SK-MEL-5 (cell line): ENCODE data around the gene PPP3CA. TPM values are rescaled to one million over a fixed set of nuclear protein-coding genes. Genes with fewer than 3 reads are reported as not detected.
"Not testable (repeated sequence)": the region's sequence is repeated elsewhere in the genome, so short reads cannot be mapped to it uniquely, and the experiment has no call there.

ENCODE experiments used
- DNase-seq: peaks from one replicate; pipeline ENCODE4 v3.0.0-alpha.2; 2016; ENCODE audit warnings: low read depth, low spot score
- in situ Hi-C: cut with HindIII; loops from 2 replicates; pipeline ENCODE4 v1.10.0; 2016; ENCODE audit warnings: low sequenced_read_pairs, high pct_unique_total_duplicates, low pct_unique_long_range_greater_than_20kb
- small RNA-seq, 2 experiments: library from RNA; depleted of rRNA; stranded (forward); fragments of <200 nt; gene quantifications; one replicate each; pipeline ENCODE3, GENCODE V24; 2014
- total RNA-seq: library from RNA; depleted of rRNA; stranded (reverse); fragments of >200 nt; shearing (Covaris generic); gene quantifications from 2 replicates; pipeline ENCODE4 v1.2.3, GENCODE V29; 2014

The PPP3CA gene
- total RNA-seq, 1 experiment from 2014 or later = 9.7 TPM

DNA sequence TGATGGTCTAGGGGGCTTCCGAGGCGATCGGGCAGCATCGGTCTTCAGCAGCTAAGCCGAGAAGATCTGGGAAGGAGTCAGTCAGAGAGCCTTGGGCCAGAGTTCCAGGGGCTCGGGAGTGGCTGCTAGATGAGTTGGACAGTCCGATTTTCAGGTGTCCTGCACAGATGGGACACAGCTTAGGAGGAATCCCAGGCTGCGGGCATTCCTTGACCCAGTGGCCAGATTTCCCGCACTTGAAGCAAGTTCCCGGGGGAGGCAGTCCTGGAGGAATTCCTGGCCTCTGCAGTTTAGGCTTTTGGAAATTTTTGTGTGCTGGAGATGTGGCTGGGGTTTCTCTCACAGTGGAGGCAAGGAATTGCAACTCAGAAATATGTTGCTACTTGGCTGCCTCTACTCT, 352.3 kb downstream of the PPP3CA start:
- DNase-seq, in situ Hi-C loops: not testable (repeated sequence)

- in situ Hi-C loops = not testable (repeated sequence)
Observed at GRCh38 chr4:100991332-100992069, 355.8 kb downstream of the PPP3CA start.

DNA sequence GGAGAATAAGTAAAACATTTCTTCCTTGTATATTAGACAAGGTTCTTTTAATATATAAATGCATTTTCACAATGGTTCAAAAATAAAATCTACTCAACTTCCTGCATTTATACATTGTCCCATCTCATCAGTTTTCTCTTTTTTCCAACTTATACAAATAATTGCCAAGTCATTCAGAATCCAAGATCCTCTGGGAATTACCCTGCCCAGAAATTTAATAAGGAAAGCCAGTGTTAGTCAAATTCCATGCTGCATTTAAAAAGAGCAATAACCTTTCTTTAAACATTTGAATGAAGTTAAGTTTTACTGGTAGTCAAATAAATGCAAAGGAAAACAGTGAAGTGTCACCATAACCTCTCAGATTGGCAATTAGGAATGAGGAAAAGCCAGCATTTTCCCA, 357.9 kb downstream of the PPP3CA start:
- in situ Hi-C loops = no loop called here
- no peak for DNase-seq

More at GRCh38 chr4:100991332-100992069, 355.8 kb downstream of the PPP3CA start:
- DNase-seq = not testable (repeated sequence)

DNA sequence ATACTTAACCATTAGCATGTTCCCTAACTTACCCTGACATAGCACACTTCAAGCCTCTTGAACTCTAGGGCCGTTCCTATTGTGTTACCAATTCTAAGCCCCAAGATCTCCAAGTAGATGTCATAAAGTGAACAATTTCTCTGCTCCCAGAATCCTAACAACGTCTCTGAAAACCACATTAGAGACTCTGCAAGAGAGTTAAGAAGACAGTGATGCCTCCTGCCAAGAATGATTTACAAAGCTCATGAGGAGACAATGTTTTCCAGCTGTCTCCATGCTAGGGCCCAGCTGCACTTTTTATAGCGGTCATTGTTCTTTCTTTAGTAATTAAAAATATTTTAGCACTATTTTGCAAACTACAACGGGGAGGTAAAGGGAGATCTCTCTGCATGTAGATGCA, 358.4 kb downstream of the PPP3CA start:
- DNase-seq = no peak
- in situ Hi-C loops = no loop called here

GRCh38 chr4:100986360-100986868, 360.9 kb downstream of the PPP3CA start:
- in situ Hi-C loops = no loop called here
- peak; percentile 2 for DNase-seq

- no peak for DNase-seq
- in situ Hi-C loops = no loop called here
Observed at GRCh38 chr4:100985576-100985975, 361.8 kb downstream of the PPP3CA start.

DNA sequence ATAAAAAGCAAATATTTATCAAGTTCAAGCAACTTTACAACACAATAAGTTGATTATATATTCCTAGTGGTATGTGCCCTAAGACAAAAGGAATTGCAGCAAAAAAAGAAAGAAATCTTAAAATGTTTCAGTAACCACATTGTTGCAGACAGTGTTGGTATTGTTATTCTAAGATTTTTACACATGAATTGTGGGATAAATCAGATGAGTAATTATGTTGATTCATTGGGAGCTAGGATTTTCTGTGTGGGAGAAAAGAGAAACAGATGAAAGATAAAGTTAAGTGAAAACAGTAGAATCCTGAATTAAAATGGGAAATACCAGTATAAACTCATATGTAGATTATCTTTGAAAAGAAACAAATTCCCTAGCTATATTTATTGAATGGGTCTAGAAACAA, 362.4 kb downstream of the PPP3CA start:
- in situ Hi-C loops = no loop called here

DNA sequence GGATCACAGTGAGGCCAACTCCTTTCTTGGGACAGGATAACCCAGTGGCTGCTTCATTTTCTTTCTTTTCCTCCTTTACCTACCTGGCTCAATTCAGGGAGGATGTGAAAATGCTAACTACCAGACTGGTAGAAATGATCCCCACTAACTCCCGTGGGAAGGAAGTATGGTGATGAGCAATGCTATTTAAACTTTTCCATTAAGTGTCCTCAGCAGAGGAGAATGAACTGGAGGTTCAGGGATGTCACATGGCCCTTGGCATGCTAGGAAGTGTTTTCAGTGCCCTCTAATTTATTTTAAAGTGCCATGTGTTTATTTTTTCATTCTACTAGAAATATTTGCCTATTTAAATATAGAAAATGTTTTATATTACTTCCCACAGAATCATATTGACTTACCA, 363.9 kb downstream of the PPP3CA start:
- DNase-seq = no peak

More for the DNA sequence above, 362.4 kb downstream of the PPP3CA start:
- no peak for DNase-seq

DNA sequence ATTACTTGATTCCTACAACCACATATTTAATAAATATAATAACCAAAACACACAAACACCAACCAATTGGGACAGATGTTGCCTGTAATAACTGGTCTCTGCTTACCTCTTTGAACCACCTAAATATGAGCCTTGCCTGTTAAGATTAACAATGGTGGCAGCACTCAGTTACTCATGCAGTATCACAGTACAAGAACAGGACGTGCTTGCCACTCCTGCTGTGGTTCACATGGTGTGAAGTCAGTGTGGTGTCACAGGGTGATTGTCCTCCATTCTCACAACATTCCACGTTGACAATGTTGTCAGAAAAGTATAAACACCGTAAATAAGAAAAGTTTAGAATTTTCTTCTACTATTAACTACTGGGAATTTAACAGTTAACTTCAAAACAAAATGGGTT, 365.0 kb downstream of the PPP3CA start:
- DNase-seq = no peak

More for the DNA sequence above, 363.9 kb downstream of the PPP3CA start:
- in situ Hi-C loops = no loop called here

DNA sequence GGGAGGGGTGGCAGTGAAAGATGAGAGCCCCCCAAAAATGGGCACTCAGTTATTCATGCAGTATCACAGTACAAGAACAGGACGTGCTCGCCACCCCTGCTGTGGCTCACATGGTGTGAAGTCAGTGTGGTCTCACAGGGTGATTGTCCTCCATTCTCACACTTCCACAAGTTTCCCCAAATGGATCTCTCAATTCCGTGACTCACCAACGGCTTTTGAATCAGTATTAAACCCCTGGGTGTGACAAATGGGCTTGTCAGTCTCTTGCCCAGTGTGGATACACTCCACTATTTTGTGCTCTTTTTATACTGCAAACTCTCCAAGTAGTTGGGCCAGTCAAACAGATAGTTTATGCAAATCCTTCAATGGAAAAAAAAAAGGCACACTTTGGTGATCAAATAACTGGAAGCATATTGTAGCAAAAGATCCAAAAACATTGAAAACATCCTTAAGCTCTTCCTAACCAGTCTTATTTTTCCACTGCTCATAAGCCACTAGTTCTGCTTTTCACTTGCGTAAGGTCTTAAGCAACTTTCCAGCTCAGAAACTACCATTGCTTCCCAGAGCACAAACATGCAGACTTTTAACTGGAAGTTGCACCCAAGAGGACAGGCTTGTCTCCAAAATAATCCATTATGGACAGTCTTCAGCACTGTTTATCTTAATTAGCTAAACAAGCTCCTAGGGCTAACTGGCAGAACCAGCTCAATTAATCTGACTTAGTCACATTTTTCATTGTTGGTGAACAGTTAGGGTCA, 365.7 kb downstream of the PPP3CA start:
- no peak for DNase-seq
- in situ Hi-C loops = no loop called here

More for the DNA sequence above, 365.0 kb downstream of the PPP3CA start:
- in situ Hi-C loops = no loop called here

- no peak for DNase-seq
- in situ Hi-C loops = no loop called here
Observed at GRCh38 chr4:100979736-100980135, 367.6 kb downstream of the PPP3CA start.

- in situ Hi-C loops = no loop called here
- no peak for DNase-seq
Observed at GRCh38 chr4:100977746-100978397, 369.5 kb downstream of the PPP3CA start.

DNA sequence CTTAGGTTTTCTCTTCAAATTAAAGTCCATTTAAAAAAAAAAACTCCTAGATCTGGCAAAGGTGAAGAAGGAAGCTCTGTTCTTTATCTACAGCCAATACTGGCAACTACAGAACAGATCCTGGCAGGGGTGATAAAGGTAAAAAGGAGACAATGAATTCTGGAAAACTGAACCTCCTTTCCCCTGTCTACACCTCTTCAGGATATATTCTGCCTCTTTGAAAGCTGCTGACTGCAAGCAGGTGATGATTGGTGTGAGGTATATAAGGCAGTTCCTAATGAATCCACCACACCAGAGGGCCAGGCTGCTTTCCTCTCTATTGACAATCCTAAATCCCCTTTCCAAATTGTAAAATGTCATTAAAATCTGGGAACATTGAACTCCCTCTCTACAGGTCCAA, 370.1 kb downstream of the PPP3CA start:
- in situ Hi-C loops = no loop called here
- DNase-seq = no peak

Small RNA genes lying within 50 kb of the gene (small RNA-seq; reads per million reads assigned to genes)
- 0 to 1.3 reads per million in 2 experiments for gene MIR1255A
- 0 reads per million in 2 experiments for gene MIR8066
